ENCODE results near the gene THOC1. TPM values are rescaled to one million over a fixed set of nuclear protein-coding genes. Genes with fewer than 3 reads are reported as not detected.

Gene THOC1
- total and polyA plus RNA-seq, 2 of the 8 experiments (the other 6 are each of a cell fraction or from before 2014, with no cell fraction given), result 19.1 to 66.4 TPM

- TF ChIP-seq SAP30 (IDR thresholded peaks at IDR 0.05; ENCODE audit: insufficient read depth, insufficient replicate concordance, low read length) (no peak), BRCA1 (IDR thresholded peaks at IDR 0.05; ENCODE audit: low read depth, low read length) (no peak), HDAC2 (IDR thresholded peaks at IDR 0.05; ENCODE audit: borderline replicate concordance in 1 of 2, low read depth in 2 of 2, low read length in 2 of 2) (no peak)
Observed at GRCh38 chr18:306608-307255, 38.9 kb upstream of the THOC1 start (continued).

Measured in H1 (cell line).